Measurements from ENCODE around the gene SPDYE16.
"Not testable (repeated sequence)": the region's sequence is repeated elsewhere in the genome, so short reads cannot be mapped to it uniquely, and the experiment has no call there.

Gene SPDYE16

GRCh38 chr7:76549025-76549854 is 6.1 kb upstream of the SPDYE16 start:
- DNase-seq = peak; percentile 66 to 79

- not testable (repeated sequence) for DNase-seq
Observed at GRCh38 chr7:76531643-76532042, 11.5 kb downstream of the SPDYE16 start.

GRCh38 chr7:76526183-76526582 is 16.9 kb downstream of the SPDYE16 start:
- not testable (repeated sequence) for DNase-seq

- not testable (repeated sequence) for DNase-seq
Observed at GRCh38 chr7:76516932-76517331, 26.2 kb downstream of the SPDYE16 start.

GRCh38 chr7:76515999-76516443 is 27.1 kb downstream of the SPDYE16 start:
- no peak for DNase-seq

GRCh38 chr7:76514926-76515771 is 27.9 kb downstream of the SPDYE16 start:
- no peak for DNase-seq

- DNase-seq = no peak
Observed at GRCh38 chr7:76513817-76514799, 29.0 kb downstream of the SPDYE16 start.

- no peak for DNase-seq
Observed at GRCh38 chr7:76512941-76513816, 29.9 kb downstream of the SPDYE16 start.

GRCh38 chr7:76511911-76512885 is 30.9 kb downstream of the SPDYE16 start:
- DNase-seq = not testable (repeated sequence)

- not testable (repeated sequence) for DNase-seq
Observed at GRCh38 chr7:76511200-76511910, 31.7 kb downstream of the SPDYE16 start.

GRCh38 chr7:76509931-76510877 is 32.9 kb downstream of the SPDYE16 start, which contains the start of gene UPK3B:
UPK3B (plus strand) TSS chr7:76510552; CDS start chr7:76510653, 101 bp downstream.
- DNase-seq = no peak

GRCh38 chr7:76507723-76508406 is 35.2 kb downstream of the SPDYE16 start:
- DNase-seq = peak; percentile 97 to 99

- not testable (repeated sequence) for DNase-seq
Observed at GRCh38 chr7:76506643-76507042, 36.5 kb downstream of the SPDYE16 start.

- DNase-seq = no peak
Observed at GRCh38 chr7:76506081-76506440, 37.0 kb downstream of the SPDYE16 start.

GRCh38 chr7:76505168-76506080 is 37.7 kb downstream of the SPDYE16 start:
- no peak for DNase-seq

Data from inflammatory macrophage treated with lipopolysaccharide for 1 hour (primary cell).